Endometrium (tissue), 2 donors: ENCODE results near the gene COL5A3.
"Not testable (repeated sequence)": the region's sequence is repeated elsewhere in the genome, so short reads cannot be mapped to it uniquely, and the experiment has no call there.

Experiments used
- FAIRE-seq: peaks from 2 replicates; lab custom pipeline; 2012; peaks lifted over from hg19 to GRCh38; lab: Jason Lieb, UNC
- donor health status: control.
- donor health status: control.

COL5A3 gene

DNA sequence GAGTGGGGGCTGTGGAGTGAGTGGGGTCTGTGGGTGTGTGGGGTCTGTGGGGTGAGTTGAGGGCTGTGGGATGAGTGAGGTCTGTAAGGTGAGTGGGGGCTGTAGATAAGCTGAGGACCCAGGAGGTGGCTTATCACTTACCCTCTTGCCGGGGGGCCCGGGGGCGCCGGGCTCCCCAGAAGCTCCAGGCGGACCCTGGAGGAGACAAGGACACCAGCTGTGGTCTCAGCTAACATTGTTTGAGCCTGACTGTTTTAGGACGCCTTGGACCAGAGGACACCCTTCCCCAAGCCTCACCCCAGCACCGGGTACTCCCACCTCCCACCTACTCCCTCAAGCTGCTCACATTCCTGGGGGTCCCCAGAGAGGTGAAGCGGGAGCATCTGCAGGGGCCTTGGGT is 39.8 kb downstream of the COL5A3 start:
- FAIRE-seq, result no peak

GRCh38 chr19:9969688-9969975 is 40.7 kb downstream of the COL5A3 start:
- FAIRE-seq, result no peak

DNA sequence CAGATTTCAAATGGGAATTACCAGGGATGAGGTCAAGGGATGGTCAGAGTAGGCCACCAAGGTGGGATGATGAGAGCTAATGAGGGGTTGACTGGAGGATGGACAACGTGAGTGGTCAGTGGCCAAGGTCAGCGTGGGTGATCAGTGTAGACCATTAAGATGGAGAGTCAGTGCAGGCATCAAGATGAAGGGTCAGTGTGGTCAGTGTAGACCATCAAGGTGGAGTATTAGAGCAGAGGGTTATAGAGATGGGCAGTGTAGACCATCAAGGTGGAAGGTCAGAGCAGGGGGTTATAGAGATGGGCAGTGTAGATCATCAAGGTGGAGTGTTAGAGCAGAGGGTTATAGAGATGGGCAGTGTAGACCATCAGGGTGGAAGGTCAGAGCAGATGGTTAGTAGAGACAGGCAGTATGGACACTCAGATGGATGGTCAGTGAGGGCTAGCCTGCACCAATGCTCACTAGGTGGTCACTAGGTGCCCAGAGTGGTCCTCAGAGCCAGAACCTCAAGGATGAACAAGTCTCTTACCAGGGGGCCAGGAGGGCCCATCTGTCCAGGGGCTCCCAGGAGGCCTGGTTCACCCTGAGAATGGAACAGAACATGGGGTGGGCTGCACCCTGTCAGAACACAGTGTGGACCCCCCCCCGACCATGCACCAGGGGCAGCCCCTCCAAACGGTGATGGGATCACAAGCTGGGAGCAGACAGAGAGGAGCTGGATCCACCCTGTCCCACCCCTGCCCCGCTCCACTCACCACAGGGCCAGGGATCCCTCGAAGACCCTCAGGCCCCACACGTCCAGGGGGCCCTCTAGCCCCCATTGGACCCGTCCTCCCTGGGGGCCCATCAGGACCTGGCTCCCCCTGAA is 41.2 kb downstream of the COL5A3 start:
- no peak for FAIRE-seq

DNA sequence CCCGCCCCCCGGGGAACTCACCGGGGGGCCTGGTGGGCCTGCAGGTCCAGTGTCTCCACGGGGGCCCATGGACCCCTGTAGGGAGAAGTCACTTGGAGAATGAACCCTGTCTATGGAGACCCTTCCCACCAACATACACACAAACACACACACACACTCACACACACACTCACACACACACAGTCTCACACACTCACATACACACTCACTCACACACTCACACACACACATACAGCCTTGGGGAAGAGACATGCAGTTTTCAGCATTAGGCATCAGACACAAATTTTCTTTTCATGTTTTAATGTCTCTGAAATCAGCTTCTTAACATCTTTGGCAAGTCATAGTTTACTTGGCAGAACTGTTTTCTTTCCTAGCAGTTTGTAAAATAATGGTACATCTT is 43.0 kb downstream of the COL5A3 start:
- FAIRE-seq, result no peak

- no peak for FAIRE-seq
These were observed 43.9 kb downstream of the COL5A3 start for GRCh38 chr19:9966448-9966847.

DNA sequence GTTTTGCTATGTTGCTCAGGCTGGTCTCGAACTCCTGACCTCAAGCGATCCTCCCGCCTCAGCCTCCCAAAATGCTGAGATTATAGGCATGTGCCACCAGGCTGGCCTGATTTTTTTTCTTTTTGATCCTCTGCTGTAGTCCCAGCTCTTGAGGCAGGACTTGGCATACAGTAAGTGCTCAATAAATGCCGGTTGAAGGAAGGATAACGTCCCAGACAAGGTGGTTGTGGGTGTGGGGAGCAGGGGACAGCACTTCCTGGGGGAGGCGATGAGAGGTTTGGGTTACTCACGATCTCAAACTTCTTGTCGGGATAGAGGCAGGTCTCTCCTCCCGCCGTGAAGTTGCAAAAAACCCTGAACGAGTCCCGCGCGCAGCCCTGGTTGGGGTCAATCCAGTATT is 44.3 kb downstream of the COL5A3 start:
- no peak for FAIRE-seq

DNA sequence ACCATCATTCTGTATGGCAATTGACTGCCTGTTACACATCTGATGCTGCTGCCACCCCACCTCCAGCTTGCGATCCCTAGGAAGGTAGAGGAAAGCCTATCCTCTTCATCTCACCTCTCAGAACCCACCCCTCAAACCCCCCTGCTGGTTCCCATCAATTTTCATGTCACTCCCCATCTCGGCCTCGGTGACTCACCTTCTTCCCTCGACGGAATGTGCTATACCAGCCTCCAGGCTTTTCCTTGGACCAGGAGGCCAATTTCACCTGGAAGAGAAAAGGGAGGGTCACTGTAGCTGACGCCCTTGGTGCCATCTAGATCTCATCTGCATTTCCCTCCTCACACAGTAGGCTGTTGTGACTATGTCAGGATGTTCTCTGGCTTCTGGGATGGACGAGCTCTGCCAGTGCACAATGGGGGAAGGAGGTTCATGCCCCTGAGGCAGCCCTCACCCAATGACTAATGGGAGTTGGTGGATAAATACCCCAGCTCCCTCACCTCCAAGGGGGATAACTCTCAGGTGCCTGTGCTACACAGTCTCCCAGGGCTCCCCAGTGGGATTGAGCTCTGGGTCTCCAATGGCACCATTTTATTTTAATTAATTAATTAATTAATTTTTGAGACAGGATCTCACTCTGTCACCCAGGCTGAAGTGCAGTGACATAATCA is 47.5 kb downstream of the COL5A3 start:
- no peak for FAIRE-seq

DNA sequence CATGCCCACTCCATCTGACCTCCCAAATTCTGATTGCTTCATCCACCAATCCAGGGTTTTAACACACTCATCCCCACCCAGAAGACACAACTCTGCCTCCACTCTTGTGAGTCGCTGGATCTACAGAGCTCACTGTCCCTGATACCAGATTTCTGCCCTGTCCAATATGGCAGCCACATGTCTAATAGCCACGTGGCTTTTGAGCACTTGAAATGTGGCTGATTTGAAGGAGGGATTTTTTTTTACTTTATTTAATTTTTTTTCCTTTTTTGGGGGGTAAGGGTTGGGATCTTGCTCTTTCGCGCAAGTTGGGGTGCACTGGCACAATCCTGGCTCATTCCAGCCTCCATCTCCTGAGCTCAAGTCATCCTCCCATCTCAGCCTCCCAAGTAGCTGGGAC is 49.2 kb downstream of the COL5A3 start:
- no peak for FAIRE-seq

GRCh38 chr19:9958379-9958821 is 51.9 kb downstream of the COL5A3 start:
- no peak for FAIRE-seq

DNA sequence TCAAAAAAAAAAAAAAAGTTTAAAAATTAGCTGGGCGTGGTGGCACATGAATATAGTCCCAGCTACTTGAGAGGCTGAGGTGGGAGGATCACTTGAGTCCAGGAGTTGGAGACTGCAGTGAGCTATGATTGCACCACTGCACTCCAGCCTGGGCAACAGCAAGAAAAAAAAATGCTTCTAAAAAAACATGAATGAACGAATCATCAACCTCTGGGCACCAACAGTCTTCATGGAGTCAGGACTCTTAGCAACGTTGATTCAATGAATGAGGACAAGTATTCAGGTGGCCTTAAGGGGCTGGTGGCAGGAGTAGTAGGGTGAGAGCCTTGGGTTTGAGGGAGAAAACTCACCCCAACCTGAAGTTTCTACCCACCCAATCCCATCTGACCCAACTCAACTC is 53.3 kb downstream of the COL5A3 start:
- no peak for FAIRE-seq

DNA sequence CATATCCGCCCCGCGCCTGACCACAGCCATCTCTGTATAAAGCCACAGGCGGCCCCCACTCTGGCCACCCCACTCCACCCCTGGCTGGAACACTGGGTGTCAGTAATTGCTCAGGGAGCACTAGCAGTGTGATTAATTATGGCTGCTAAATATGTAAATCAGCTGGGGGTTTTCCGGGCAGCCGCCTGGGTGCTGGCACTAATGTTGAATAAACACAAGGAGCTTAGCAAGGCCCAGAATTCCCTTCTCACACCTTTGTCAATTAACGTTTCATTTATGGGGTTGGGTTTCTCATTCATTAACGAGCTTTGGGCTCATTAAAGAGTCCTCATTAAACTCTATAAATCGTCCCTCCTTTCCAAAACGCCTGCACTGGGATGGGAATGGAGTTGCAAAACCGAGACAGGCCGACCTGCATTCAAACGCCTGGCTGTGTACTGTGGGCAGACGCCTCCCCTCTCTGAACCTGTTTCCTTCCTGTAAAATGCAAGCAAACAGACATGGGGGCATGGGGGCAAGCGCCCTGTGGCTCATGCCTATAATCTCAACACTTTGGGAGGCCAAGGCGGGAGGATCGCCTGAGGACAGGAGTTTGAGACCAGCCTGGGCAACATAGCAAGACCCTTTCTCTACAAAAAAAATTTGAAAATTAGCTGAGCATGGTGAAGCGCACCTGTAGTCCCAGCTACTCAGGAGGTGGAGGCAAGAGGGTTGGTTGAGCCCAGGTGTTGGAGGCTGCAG is 56.3 kb downstream of the COL5A3 start:
- FAIRE-seq, result no peak

GRCh38 chr19:9952276-9952675 is 58.0 kb downstream of the COL5A3 start:
- no peak for FAIRE-seq

DNA sequence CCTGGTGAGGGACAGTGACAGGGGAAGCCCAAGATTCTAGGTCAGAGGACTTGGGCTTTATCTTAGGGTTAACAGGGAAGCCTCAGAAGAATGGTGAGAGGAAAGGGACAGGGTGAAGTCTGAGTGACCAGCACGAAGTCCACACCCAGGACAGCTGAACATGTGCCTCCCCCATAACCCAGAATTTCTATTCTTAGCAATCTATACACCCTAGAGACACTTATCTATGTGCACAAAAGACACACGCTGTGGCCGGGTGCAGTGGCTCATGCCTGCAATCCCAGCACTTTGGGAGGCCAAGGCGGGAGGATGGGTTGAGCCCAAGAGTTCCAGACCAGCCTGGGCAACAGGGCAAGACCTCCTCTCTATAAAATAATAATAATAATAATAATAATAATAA is 62.9 kb downstream of the COL5A3 start:
- no peak for FAIRE-seq

- FAIRE-seq, result not testable (repeated sequence)
These were observed 63.7 kb downstream of the COL5A3 start for GRCh38 chr19:9946528-9947125.

GRCh38 chr19:9945319-9945966 is 64.9 kb downstream of the COL5A3 start:
- peak; percentile 93 for FAIRE-seq

DNA sequence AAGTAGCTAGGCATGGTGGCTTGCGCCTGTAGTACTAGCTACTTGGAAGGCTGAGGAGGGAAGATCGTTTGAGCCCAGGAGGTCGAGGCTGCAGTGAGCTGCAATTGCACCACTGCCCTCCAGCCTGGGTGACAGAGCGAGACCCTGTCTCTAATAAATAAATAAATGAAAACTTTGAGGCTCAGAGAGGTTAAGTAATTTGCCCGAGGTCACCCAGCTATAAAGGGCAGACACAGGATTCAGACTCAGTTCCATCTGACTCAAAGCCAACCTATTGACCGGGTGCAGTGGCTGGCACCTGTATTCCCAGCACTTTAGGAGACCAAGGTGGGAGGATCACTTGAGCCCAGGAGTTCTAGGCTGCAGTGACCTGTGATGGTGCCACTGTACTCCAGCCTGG is 66.6 kb downstream of the COL5A3 start:
- no peak for FAIRE-seq

DNA sequence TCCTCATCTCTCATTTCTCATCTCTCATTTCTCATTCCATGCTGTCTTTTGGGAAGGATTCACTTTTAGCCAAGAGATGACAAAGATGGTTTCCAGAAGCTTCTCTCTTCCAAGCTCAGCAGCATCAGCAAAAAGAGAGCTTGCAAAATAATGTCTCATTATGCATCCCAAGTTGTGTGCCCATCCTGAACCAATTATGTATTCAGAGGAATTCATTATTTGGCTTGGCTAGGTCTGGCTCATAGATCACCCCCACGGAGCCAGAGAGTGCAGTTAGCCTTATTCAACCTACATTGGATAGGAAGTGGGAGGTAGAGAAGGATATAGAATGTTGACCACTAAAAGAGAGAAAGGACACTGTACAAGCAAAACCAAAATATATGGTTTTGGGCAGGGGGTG is 68.6 kb downstream of the COL5A3 start:
- FAIRE-seq, result no peak

DNA sequence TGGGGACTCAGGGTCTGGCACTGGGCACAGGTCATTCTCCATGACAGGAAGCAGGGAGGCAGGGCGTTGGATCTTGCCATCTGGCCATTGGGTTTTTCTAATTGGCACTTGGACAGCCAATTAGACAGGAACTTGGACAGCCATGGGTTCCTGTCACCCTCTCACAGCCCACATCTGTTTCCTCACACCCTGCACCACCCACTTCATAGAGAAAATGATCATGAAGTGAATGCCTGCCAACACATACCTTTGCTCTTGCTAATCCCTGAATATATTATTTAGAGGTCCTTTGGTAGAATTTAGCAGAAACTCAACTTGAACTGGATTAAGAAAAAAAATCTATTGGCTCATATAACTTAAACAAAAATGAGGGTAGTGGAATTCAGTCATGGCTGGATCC is 69.1 kb downstream of the COL5A3 start:
- no peak for FAIRE-seq

DNA sequence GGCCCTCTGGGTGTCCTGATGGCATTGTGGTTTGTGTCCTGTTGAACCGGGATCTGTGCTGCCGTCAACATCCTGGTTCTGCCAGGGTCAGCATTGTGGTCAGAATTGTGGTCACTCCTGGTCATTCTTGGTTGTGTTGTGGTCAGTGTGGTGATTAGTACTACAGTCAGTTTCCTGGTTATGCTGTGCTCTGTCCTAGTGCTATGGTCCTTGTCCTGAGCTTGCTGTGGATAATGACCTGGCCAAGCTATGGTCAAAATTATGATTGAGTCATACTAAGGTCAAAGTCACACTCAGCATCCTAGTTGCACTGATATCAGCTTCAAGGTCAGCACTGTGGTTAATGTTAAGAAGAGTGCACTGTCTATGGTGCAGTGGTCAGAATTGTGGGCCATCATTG is 69.5 kb downstream of the COL5A3 start:
- no peak for FAIRE-seq

DNA sequence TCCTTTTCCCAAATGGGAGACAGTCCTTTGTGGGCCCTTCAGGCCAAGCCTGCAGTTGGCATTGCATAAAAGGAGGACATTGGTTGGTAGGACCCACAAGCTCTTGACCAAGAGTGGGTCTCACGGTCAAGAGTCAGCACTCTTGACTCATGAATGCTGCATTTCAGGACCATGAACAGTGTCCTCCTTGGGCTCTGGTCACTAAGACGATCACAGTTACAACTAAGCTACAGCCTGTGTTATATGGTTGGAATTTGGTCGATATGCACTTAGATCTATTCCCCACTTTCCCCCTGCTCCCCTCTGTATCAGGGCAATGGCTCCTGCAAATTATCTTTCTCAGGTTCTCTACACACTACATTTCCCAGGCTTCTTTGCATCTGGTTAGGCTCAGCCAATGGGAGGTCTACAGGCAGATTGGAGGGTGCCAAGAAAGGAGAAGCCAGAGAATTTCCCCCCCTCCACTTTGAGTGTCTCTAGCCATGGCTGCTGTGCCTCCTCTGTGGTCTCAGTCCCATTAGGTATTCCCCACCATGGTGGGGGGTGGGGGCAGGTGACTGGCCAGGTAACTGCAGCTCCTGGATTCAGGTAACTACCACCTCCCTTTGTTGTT is 70.9 kb downstream of the COL5A3 start:
- no peak for FAIRE-seq

DNA sequence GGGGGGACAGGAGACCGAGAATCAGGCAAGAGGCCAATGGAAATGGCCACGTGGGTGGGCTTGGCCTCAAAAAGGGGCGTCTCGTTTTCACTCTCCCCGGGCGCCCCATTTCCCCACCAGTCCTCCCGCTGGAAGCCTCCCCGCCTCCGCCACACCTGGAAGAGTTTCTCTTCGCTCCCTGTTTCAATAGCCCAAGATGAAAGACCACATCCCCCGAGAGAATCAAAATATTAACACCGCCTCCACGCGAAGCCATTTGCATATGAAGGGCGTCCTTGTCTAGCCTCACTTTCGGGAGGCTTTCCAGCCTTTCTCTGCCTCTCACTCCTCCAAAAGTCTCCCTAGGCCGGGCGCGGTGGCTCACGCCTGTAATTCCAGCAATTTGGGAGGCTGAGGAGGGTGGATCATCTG is 73.3 kb downstream of the COL5A3 start:
- no peak for FAIRE-seq
